Stimulated activated CD4-positive, alpha-beta T cell treated with anti-CD3 and anti-CD28 coated beads, TNF-alpha, amount 100 ng/mL, for 24 hours (primary cell): Measurements from ENCODE around the gene PLD6.

Source experiments
- DNase-seq, 3 experiments: peaks; one replicate each; pipeline ENCODE4 v3.0.0-alpha.2; 2020; ENCODE audit warnings: low read depth in 3 of 3

The PLD6 gene

GRCh38 chr17:17227608-17228520 lies 21.7 kb upstream of the PLD6 start:
- DNase-seq: no peak

- DNase-seq: no peak
Observed at GRCh38 chr17:17226451-17227265, 20.5 kb upstream of the PLD6 start.

GRCh38 chr17:17225901-17226300 lies 19.8 kb upstream of the PLD6 start:
- DNase-seq: no peak

- no peak for DNase-seq
Observed at GRCh38 chr17:17224137-17224536, 18.0 kb upstream of the PLD6 start.

DNA sequence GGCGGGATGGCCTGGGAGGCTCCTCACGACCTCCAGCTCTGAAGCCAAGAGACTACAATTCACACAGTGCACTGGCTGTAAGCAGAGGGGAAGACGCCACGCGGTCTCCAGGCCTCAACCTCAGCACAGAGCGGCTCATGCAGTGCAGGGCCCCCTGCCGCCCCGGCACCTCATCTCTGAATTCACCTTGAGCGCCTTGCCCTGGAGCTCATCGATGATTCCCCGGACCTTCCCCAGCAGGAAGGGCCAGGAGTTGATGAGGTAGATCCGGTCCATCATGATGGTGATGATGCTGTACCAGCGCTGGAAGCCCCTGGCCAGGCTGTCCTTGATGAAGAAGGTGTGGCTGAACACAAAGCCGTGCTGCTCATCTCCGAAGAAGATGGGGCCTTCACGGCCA lies 17.6 kb upstream of the PLD6 start:
- no peak for DNase-seq

- DNase-seq: no peak
Observed at GRCh38 chr17:17221329-17221728, 15.2 kb upstream of the PLD6 start.

DNA sequence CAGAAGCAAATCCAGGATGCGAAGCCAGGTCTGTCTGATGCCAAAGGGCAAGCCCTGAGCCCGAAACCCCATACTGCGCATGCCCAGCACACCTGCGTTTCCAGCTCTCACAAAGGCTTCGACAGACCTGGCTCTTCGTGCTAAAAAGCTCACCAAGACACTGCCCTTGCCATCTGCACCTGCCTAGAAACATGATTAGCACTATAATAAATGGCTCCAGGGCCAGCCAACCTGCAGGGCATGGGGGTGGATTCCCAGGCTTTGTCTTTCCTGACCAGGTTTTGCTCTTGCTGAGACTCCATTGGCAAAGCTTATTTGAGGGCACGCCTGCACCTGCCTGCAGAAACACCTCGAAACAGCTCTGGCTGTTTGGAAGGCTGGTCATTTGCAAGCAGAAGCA lies 14.4 kb upstream of the PLD6 start:
- no peak for DNase-seq

DNA sequence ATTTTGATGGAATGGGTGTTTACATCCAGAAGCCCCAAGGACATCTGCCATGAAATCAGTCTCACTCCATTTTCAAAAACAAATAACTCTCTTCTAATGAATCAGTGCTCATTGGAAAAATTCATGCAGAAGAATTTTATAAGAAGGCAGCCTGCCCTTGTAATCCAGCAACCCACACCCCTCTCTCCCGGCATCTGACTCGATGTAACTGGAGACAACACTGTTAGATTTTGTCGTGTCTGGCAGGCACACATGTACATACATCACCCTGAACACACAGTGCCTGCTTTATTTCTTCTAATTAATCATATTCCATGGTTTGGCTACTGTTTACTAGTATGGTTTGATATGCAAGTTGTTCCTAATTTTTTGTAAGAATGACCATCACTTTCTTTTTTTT lies 11.9 kb upstream of the PLD6 start:
- DNase-seq: no peak

DNA sequence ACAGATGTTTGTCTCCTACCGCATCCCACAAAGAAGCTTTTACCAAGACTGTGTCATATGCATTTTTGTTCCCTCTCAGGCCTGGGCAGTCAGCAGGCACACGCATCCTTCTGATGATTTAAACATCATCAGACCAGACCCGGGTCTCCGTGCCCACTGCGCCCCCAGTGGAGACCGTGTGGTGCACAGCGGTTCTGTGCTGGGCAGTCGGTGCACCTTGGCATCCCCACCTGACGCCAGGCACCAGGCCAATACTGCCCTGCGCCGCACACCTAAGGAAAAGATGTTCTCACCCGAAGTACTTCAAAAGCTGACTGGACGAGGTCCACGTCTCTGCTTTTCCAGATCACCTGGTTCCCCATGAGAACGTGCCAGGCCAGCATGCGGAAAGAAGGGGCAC lies 10.6 kb upstream of the PLD6 start:
- DNase-seq: no peak

DNA sequence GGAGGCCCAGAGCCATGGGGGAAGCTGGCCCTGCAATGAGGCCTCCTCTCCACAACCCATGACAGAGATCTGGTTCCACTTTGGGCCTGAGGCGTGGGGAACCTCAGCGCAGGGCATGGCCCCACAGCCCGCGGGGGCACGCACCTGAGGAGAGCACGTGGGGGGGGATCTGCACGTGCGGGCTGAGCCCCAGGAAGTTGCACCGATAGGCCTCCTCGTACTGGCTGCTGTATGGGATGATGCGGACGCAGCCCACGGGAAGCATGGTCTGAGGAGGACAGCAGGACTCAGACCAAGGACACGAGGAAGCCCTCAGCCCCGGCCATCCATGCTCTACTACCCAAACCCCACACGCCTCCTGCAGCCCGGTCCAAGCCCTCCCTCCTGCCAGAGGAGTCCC lies 10.1 kb upstream of the PLD6 start:
- no peak for DNase-seq

DNA sequence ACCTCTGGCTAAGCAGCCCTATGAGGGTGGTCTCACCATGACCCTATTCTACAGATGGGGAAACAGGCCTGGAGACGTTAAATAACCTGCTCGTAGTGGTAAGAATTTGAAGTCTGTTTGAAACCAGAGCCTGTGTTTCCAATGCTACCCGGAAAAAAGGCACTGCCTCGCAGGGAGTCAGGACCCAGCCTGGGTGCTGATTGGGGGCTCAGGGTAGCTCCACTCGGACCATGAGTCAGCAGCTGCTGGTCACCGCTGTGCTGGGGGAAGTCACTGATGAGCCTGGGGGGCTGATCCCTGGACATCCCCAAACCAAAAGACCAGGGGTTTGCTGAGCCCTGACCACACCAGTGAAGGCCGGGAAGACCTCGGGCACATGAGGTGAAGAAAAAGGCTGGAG lies 9.4 kb upstream of the PLD6 start:
- no peak for DNase-seq

DNA sequence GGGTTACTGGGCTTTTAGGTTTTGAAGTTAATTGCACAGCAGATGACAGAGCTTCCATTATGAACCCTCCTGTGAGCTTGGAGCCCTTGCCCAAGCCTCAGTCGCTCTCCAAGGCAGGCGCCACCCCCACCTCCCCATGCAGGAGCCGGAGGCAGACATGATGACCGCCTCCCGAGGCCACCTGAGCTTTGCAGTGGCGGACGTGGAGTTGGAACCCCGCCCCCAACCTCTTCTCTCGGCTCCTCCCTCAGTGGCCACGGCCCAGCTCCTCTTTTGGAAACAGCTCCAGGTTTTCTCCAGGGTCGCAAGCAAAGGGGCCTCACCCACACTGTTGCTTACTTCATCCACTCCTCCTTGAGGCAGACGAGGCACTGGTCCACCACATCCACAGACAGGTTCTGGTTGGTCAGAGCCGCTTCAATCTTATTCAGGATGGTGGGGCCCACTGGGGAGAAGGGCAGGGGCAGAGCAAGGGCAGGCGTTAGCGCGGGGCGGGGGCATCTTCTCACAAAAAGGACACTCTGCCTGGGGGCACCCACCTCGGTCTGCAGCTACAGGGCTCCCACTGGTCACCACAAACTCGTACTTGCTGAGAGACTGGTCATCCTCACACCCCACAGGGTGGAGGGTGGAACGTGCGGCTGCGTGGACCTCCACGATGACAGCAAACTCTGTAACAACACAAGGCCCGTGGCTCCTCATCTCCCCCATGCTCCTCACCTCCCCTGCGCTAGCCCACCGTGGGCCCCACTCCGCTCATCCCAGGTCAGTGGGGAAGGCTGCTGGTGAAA lies 8.7 kb upstream of the PLD6 start:
- DNase-seq: no peak

GRCh38 chr17:17213775-17214174 lies 7.6 kb upstream of the PLD6 start:
- no peak for DNase-seq

- no peak for DNase-seq
Observed at GRCh38 chr17:17207998-17208397, 1.9 kb upstream of the PLD6 start.

DNA sequence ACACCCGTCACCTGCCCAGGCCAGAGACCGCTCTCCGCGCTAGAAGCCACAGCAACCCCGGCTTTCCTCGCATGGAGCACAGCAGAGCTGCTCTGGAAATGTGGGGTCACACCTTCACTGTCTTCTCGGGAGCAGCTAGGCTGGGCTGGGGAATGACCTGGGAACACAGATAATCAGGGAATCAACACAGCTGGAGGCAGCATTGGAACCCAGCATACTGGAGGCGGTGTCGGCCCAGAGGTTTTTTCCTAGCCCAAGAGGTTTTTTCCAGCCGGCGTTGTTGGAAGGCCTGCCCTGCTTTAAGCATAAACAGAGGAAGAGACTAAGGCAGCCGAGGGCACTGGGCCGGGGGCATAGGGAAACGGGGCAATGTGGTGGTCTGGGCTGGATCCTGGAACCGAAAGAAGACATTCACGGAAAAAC lies 791 bp upstream of the PLD6 start:
- no peak for DNase-seq

- DNase-seq: peak; percentile 28 to 62 (median 42)
Observed at GRCh38 chr17:17205368-17206123, 587 bp downstream of the PLD6 start.

GRCh38 chr17:17204635-17205231 lies 1.4 kb downstream of the PLD6 start:
- no peak for DNase-seq

DNA sequence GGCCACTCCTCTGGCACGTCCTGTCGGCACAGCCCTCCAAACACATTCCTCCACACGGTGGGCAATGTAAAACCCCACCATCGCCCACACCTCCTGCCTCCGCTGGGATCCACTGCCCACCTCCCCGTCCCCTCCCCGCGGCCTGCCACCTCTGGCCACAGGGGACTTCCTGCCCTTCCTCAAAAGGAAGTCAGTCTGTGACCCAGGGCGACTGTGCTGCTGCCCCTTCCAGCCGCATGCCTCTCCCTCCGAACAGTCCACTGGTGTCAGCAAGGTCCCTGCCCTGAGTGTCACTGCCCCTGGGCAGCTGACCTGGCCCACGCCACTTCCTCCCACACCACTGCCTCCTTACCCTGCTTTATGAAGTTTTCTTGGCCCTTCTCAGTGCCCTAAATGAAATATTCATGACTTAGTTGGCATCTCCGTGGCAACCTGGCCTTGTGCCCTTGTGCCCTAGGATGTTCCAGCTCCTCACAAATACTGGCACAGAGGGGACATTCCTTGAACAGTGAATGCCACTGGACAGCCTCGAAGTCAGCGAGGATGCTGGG lies 2.0 kb downstream of the PLD6 start:
- DNase-seq: no peak

- DNase-seq: no peak
Observed at GRCh38 chr17:17203173-17203730, 2.9 kb downstream of the PLD6 start.

- DNase-seq: no peak
Observed at GRCh38 chr17:17201907-17202306, 4.2 kb downstream of the PLD6 start.
